Muscle layer of colon (tissue), 2 donors: Measurements from ENCODE around the gene RBMS2.
"Not testable (repeated sequence)": the region's sequence is repeated elsewhere in the genome, so short reads cannot be mapped to it uniquely, and the experiment has no call there.

Experiments used
- H3K27ac ChIP-seq: one replicate; pipeline ENCODE4 v1.7.0; 2013; ENCODE audit warnings: low read depth, mild to moderate bottlenecking, low read length, moderate library complexity
- H3K27me3 ChIP-seq, 2 donors: one replicate each; pipeline ENCODE4 v1.7.0; 2013; ENCODE audit warnings: low read length in 2 of 2, mild to moderate bottlenecking in 2 of 2; ENCODE audit not compliant: insufficient read depth in 2 of 2, control insufficient read depth in 1 of 2
- H3K36me3 ChIP-seq: one replicate; pipeline ENCODE4 v1.7.0; 2013; ENCODE audit warnings: mild to moderate bottlenecking, low read length; ENCODE audit not compliant: insufficient read depth
- H3K4me1 ChIP-seq: one replicate; pipeline ENCODE4 v1.7.0; 2013; ENCODE audit warnings: mild to moderate bottlenecking, low read length; ENCODE audit not compliant: insufficient read depth
- H3K4me3 ChIP-seq, 2 donors: one replicate each; pipeline ENCODE4 v1.7.0; 2013; ENCODE audit warnings: low read length in 2 of 2, low read depth in 1 of 2, mild to moderate bottlenecking in 1 of 2, moderate library complexity in 1 of 2
- H3K9ac ChIP-seq: one replicate; pipeline ENCODE4 v1.7.0; 2013; ENCODE audit warnings: low read length
- H3K9me3 ChIP-seq: one replicate; pipeline ENCODE4 v1.7.0; 2013; ENCODE audit warnings: mild to moderate bottlenecking, low read length
- donor health status: abdominal sarcoma.
- donor health status: Adenocarcinoma of cecum.

RBMS2 gene

GRCh38 chr12:56490360-56490759, 31.3 kb upstream of the RBMS2 start:
- Histone ChIP-seq H3K4me1 (no peaks in the 10 kb centered on the region), H3K27ac (no peak overlapping the region), H3K9ac (no peak overlapping the region), H3K36me3 (no peaks in the 10 kb centered on the region), H3K4me3 (no peak overlapping the region), H3K27me3 (no peaks in the 10 kb centered on the region), H3K9me3 (no peaks in the 10 kb centered on the region)

GRCh38 chr12:56493409-56494105, 28.1 kb upstream of the RBMS2 start:
- H3K9me3 ChIP-seq, H3K27ac ChIP-seq, H3K36me3 ChIP-seq, H3K4me1 ChIP-seq, H3K4me3 ChIP-seq, H3K27me3 ChIP-seq, H3K9ac ChIP-seq: not testable (repeated sequence)

GRCh38 chr12:56494106-56494415, 27.6 kb upstream of the RBMS2 start:
- not testable (repeated sequence) for H3K36me3 ChIP-seq, H3K27ac ChIP-seq, H3K27me3 ChIP-seq, H3K4me3 ChIP-seq, H3K9me3 ChIP-seq, H3K9ac ChIP-seq, H3K4me1 ChIP-seq

GRCh38 chr12:56494481-56494880, 27.1 kb upstream of the RBMS2 start:
- H3K4me3 ChIP-seq, H3K27me3 ChIP-seq, H3K9me3 ChIP-seq, H3K36me3 ChIP-seq, H3K9ac ChIP-seq, H3K4me1 ChIP-seq, H3K27ac ChIP-seq: not testable (repeated sequence)

GRCh38 chr12:56496704-56497103, 24.9 kb upstream of the RBMS2 start:
- not testable (repeated sequence) for H3K4me3 ChIP-seq, H3K9ac ChIP-seq

GRCh38 chr12:56498126-56498902, 23.3 kb upstream of the RBMS2 start:
- not testable (repeated sequence) for H3K27me3 ChIP-seq, H3K36me3 ChIP-seq, H3K27ac ChIP-seq, H3K4me3 ChIP-seq, H3K9me3 ChIP-seq, H3K4me1 ChIP-seq, H3K9ac ChIP-seq

More at GRCh38 chr12:56496704-56497103, 24.9 kb upstream of the RBMS2 start:
- not testable (repeated sequence) for H3K36me3 ChIP-seq, H3K27ac ChIP-seq, H3K9me3 ChIP-seq, H3K4me1 ChIP-seq, H3K27me3 ChIP-seq

- H3K27ac ChIP-seq, H3K4me1 ChIP-seq, H3K27me3 ChIP-seq, H3K9me3 ChIP-seq, H3K36me3 ChIP-seq, H3K9ac ChIP-seq, H3K4me3 ChIP-seq: not testable (repeated sequence)
These were observed 22.2 kb upstream of the RBMS2 start for GRCh38 chr12:56499452-56499851.

GRCh38 chr12:56499879-56500278, 21.7 kb upstream of the RBMS2 start:
- H3K4me1 ChIP-seq, H3K9me3 ChIP-seq, H3K27ac ChIP-seq, H3K4me3 ChIP-seq, H3K27me3 ChIP-seq, H3K9ac ChIP-seq, H3K36me3 ChIP-seq: not testable (repeated sequence)

GRCh38 chr12:56510786-56511185, 10.8 kb upstream of the RBMS2 start:
- H3K9ac ChIP-seq: no peak overlapping the region
- no peaks in the 10 kb centered on the region for H3K36me3 ChIP-seq
- H3K4me1 ChIP-seq: no peaks in the 10 kb centered on the region
- H3K4me3 ChIP-seq: no peak overlapping the region
- no peaks in the 10 kb centered on the region for H3K27me3 ChIP-seq
- no peaks in the 10 kb centered on the region for H3K9me3 ChIP-seq
- no peak overlapping the region for H3K27ac ChIP-seq

- not testable (repeated sequence) for H3K4me1 ChIP-seq, H3K27me3 ChIP-seq, H3K27ac ChIP-seq, H3K36me3 ChIP-seq, H3K9me3 ChIP-seq, H3K9ac ChIP-seq
- peak overlapping the region in 1 of 2 donors; percentile 20 for H3K4me3 ChIP-seq
These were observed 7.7 kb upstream of the RBMS2 start for GRCh38 chr12:56514014-56514318.

- peaks cover 13% of the 10 kb centered on the region for H3K4me1 ChIP-seq
- no peak overlapping the region for H3K9ac ChIP-seq
- no peak overlapping the region for H3K27ac ChIP-seq
- H3K4me3 ChIP-seq: no peak overlapping the region
- no peaks in the 10 kb centered on the region for H3K36me3 ChIP-seq
- no peaks in the 10 kb centered on the region for H3K9me3 ChIP-seq
- no peaks in the 10 kb centered on the region for H3K27me3 ChIP-seq
These were observed 3.8 kb upstream of the RBMS2 start for GRCh38 chr12:56517854-56518253.

- no peaks in the 10 kb centered on the region for H3K27me3 ChIP-seq
- H3K36me3 ChIP-seq: no peaks in the 10 kb centered on the region
- no peak overlapping the region for H3K4me3 ChIP-seq
- H3K4me1 ChIP-seq: peaks cover 15% of the 10 kb centered on the region
- H3K9ac ChIP-seq: no peak overlapping the region
- H3K27ac ChIP-seq: no peak overlapping the region
- no peaks in the 10 kb centered on the region for H3K9me3 ChIP-seq
These were observed 3.0 kb upstream of the RBMS2 start for GRCh38 chr12:56518570-56518969.
